Right lobe of liver (tissue), 4 donors: Measurements from ENCODE around the gene TRMT44.

ENCODE experiments used
- CTCF ChIP-seq, 4 donors: fragments of 200-600 bp in 3 of 4; fragments of 450-650 bp in 1 of 4; IDR thresholded peaks; one replicate each; pipeline versions ENCODE4 v1.5.1 to v1.8.0; 2016 to 2022; ENCODE audit warnings: antibody characterized with exemption in 4 of 4, mild to moderate bottlenecking in 2 of 4
- POLR2A ChIP-seq: fragments of 450-650 bp; IDR thresholded peaks from one replicate; pipeline ENCODE4 v1.6.1; 2017; ENCODE audit warnings: antibody characterized with exemption, mild to moderate bottlenecking
- donor health status: DM: no; HTN: no; CAD: no.
- donor health status: DM: no; HTN: no; CAD: no.
- donor health status: DM: no; HTN: yes; CAD: no.

DNA sequence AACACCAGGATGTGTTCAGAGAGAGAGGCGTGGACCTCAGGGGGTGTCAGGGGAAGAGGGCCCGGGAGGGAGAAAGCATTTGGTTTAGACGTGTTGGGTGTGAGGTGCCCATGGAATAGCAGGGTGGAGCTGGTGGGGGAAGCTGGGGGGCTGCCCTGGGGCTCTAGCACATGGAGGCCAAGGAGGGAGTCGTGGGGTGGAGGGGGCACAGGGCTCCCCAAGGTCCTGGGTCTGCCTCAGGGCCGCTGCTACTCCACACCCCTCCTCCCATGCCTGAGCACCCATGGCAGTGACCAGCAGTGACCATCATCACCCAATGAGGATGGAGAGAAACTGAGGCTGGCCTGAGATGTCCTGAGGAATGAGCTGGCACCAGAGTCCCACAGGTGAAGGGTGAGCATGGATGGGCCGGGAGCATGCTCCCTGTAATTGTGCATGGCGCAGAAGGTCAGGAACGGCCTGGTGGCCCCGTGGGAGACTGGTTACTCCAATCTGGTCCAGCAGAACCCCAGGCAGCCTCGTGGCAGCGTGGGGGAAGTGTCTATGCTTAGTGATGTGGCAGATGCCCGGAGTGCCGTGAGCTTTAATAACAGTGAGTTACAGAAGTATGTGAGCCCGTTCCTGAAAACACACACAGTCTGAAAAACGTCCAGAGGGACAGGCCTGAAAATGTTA lies 70.2 kb downstream of the TRMT44 start:
- TF ChIP-seq CTCF (IDR thresholded peaks at IDR 0.05) (no peak), POLR2A (no peak)
